Effector memory CD8-positive, alpha-beta T cell (primary cell): ENCODE results near the gene KIF18B.

ENCODE experiments used
- ATAC-seq: fragments of 150-1000 bp; cut with Tn5 transposase; replicated peaks from 2 replicates; pipeline ENCODE4 v1.10.0; 2021; ENCODE audit warnings: mild to moderate bottlenecking, moderate library complexity
- DNase-seq, 3 experiments: peaks; one replicate each; pipeline ENCODE4 v3.0.0; 2021
- H3K27ac Mint-ChIP-seq, 2 donors: one replicate each; pipeline ENCODE4 v1.8.0; 2022; ENCODE audit warnings: mild to moderate bottlenecking in 2 of 2, mixed read lengths in 2 of 2, moderate library complexity in 2 of 2
- H3K27me3 Mint-ChIP-seq, 2 donors: one replicate each; pipeline ENCODE4 v1.8.0; 2022; ENCODE audit warnings: mixed read lengths in 2 of 2
- H3K36me3 Mint-ChIP-seq: one replicate; pipeline ENCODE4 v1.8.0; 2022; ENCODE audit warnings: mild to moderate bottlenecking, moderate library complexity, mixed read lengths; ENCODE audit not compliant: insufficient read depth
- H3K4me1 Mint-ChIP-seq, 2 donors: one replicate each; pipeline ENCODE4 v1.8.0; 2022; ENCODE audit warnings: low read depth in 2 of 2, mixed read lengths in 2 of 2
- H3K4me3 Mint-ChIP-seq, 2 donors: one replicate each; pipeline ENCODE4 v1.8.0; 2022; ENCODE audit warnings: mild to moderate bottlenecking in 2 of 2, mixed read lengths in 2 of 2, moderate library complexity in 2 of 2
- H3K9me3 Mint-ChIP-seq, 2 donors: one replicate each; pipeline ENCODE4 v1.8.0; 2022; ENCODE audit warnings: mixed read lengths in 2 of 2

KIF18B gene

DNA sequence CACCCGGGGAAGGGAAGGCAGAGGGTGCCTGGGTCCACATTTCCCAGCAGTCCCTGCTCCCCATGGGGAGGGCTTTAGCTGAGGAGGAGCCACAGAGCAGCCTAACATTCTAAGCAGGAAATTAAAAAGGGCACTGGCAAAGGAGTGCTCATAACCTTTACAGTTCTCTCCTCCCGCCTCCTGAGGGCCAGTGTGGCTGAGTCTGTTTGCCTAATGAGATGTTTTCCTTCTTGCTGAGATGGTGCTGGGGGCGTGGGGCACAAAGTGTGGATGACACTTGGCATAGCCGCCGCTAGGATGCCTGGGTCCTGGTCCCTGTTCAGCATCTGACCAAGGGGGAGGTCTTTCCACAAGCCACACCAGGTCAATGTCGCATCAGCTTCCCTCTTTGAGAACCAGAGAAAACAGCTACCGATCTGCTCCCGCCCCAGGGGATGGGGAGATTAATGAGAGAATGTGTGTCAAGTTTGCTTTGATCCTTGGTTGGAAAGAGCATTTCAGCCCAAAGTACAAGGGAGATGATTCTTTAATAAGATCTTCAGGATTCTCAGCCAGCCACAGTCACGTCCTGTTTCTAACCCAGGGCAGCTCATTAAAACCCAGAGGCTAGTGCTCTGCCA, 5.8 kb downstream of the KIF18B start:
- ATAC-seq, result peak; percentile 33
- Mint-ChIP-seq H3K4me1 (peaks cover 3 to 6% of the 10 kb centered on the region in 2 donors), H3K9me3 (no peaks in the 10 kb centered on the region), H3K27ac (peak overlapping the region in 1 of 2 donors; percentile 9), H3K27me3 (no peaks in the 10 kb centered on the region), H3K36me3 (peaks cover 3% of the 10 kb centered on the region), H3K4me3 (no peak overlapping the region)
- no peak for DNase-seq

DNA sequence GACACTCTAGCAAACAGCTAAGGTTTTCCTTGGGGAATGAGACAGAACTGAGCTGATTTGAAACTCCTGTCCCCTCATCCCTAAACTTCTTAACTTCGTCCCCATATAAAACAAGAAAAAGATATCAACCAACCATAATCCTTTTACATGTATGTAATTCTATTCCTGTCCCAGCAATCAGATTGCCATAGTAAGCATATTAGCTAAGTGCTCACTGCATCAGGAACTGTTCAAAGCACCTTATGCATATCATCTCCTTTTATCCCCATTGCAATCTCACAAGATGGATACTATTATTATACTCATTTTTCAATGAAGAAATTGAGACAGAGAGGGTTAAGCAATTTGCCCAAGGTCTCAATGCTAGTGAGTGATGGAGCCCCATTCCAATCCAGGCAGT, 6.8 kb downstream of the KIF18B start:
- H3K27ac Mint-ChIP-seq, result no peak overlapping the region
- DNase-seq (no peak), ATAC-seq (no peak)
- no peak overlapping the region for H3K4me3 Mint-ChIP-seq
- H3K4me1 Mint-ChIP-seq, result peaks cover 0 to 3% of the 10 kb centered on the region in 2 donors
- no peaks in the 10 kb centered on the region for H3K27me3 Mint-ChIP-seq
- peaks cover 3% of the 10 kb centered on the region for H3K36me3 Mint-ChIP-seq
- no peaks in the 10 kb centered on the region for H3K9me3 Mint-ChIP-seq

DNA sequence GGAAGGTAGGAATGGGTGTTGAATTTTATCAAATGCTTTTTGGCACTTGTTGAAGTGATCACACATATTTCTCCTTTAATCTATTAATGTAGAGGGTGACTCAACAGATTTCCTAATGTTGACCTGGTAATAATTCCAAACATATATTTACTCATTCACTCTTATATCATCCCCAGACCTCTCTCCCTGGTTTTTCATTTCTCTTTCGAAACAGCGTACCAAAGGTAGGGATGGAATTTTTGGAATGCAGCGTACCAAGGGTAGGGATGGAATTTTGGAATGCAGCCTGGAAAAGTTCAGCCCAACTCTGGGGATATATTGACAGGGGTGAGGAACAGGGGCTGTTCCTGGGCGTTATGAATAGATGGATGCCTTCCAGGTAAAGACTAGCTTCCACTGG, 7.3 kb downstream of the KIF18B start:
- Mint-ChIP-seq H3K9me3 (no peaks in the 10 kb centered on the region), H3K36me3 (peaks cover 3% of the 10 kb centered on the region), H3K4me3 (no peak overlapping the region), H3K4me1 (peaks cover 3 to 4% of the 10 kb centered on the region in 2 donors), H3K27ac (no peak overlapping the region), H3K27me3 (no peaks in the 10 kb centered on the region)
- no peak for ATAC-seq
- DNase-seq, result no peak

DNA sequence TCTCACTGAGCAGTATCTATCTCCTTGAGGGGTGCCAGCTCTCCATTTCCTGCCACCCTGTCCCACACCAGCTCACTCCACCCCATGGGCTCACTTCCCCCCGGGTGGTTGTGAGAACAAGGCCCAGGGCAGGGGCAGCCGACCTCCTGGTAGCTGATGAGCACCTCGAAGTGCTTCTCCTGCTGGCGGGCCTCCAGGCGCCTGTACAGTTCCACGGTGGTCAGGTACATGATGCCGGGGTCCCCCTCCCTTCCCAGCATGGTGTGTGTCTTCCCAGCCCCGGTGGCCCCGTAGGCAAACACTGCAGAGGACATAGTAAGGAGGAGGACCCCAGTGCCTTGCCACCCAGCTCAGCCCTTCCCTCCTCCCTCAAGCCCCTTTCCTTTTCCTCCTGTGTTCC, 12.5 kb downstream of the KIF18B start:
- DNase-seq, result no peak

DNA sequence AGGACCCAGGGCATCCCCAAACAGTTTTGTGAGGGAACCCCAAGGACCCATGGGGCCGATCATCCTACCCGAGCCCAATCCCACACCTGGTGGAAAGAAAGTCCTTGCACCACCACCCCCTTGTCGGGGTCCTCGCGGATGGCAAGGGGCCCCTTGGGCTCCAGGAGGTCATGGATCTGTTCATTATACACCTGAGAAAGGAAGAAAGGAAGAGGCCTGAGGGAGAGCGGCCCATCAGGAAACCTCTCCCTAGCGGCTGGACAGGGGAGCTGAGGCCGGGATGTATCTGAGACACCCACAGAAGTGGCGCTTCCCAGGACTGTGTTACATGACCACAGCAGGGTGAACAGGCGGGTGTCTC, 12.8 kb downstream of the KIF18B start:
- no peak overlapping the region for H3K4me3 Mint-ChIP-seq
- peaks cover 0 to 5% of the 10 kb centered on the region in 2 donors for H3K4me1 Mint-ChIP-seq
- DNase-seq, result no peak
- H3K27ac Mint-ChIP-seq, result no peak overlapping the region
- no peaks in the 10 kb centered on the region for H3K27me3 Mint-ChIP-seq
- peaks cover 4% of the 10 kb centered on the region for H3K36me3 Mint-ChIP-seq
- no peaks in the 10 kb centered on the region for H3K9me3 Mint-ChIP-seq
- ATAC-seq, result no peak

More for the DNA sequence above, 12.5 kb downstream of the KIF18B start:
- Mint-ChIP-seq H3K4me1 (peaks cover 0 to 5% of the 10 kb centered on the region in 2 donors), H3K4me3 (no peak overlapping the region), H3K27ac (no peak overlapping the region), H3K9me3 (no peaks in the 10 kb centered on the region), H3K27me3 (no peaks in the 10 kb centered on the region), H3K36me3 (peaks cover 4% of the 10 kb centered on the region)
- ATAC-seq, result no peak

DNA sequence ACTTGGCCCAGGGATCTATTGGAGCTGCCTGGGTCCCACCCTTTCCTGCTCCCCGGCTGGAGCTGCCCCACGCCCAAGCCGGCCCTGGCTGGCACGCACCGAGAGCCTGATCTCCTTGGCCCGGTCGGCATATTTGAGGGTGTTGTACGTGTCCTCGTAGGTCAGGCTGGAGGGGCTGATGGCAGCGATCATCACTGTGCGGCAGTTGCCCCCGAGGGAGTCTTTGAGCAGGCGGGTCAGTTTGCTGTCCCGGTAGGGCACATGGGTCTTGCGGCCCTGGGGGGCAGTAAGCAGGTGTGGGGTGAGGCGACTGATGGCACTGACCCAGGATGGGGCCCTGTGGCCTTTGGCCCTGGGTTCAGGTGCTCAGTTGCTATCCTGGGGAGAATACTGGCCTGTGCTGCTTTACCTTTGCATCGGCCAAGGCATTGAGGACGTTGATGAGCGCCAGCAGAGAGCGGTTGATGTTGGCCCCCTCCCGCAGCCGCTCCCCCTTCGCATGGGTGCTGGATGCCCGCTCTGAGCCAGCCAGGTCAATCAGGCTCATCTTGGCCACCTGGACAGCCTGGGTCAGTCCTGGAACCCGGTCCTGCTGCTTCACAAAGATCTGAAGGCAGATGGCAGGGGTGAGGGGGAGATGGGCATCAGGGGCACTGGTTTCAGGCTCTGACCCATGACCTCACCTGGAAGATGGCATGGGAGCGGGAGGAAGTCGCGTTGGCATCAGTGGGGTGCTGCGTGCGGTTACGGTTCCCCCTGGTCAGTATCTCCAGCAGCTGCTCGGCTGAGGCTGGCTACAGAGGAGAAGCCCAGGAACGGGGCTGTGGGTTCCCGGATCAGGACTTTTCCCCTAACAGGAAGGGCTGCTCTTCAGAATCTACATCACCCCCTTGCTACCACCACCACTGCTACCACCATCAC, 13.5 kb downstream of the KIF18B start:
- no peak overlapping the region for H3K27ac Mint-ChIP-seq
- no peaks in the 10 kb centered on the region for H3K9me3 Mint-ChIP-seq
- H3K36me3 Mint-ChIP-seq, result peaks cover 4% of the 10 kb centered on the region
- DNase-seq (no peak), ATAC-seq (no peak)
- no peaks in the 10 kb centered on the region for H3K27me3 Mint-ChIP-seq
- no peak overlapping the region for H3K4me3 Mint-ChIP-seq
- peaks cover 0 to 5% of the 10 kb centered on the region in 2 donors for H3K4me1 Mint-ChIP-seq

DNA sequence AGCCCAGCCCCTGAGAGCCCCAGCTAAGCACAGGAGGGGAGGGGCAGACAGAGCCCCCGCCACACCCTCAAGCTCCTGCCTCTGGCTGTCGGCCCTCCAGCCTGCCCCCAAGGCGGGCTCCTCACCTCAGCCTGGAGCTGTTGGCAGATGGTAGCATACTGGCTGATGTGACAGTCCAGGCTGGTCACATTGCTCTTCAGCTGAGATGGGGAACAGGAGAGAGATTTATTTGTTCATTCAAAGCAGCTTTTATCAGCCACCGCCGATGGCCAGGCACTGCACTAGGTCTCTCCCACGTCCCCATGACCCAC, 14.8 kb downstream of the KIF18B start:
- no peak for ATAC-seq
- H3K9me3 Mint-ChIP-seq, result no peaks in the 10 kb centered on the region
- H3K27ac Mint-ChIP-seq, result no peak overlapping the region
- H3K27me3 Mint-ChIP-seq, result no peaks in the 10 kb centered on the region
- H3K36me3 Mint-ChIP-seq, result peaks cover 6% of the 10 kb centered on the region
- no peak overlapping the region for H3K4me3 Mint-ChIP-seq
- DNase-seq, result no peak
- H3K4me1 Mint-ChIP-seq, result peaks cover 0 to 5% of the 10 kb centered on the region in 2 donors

DNA sequence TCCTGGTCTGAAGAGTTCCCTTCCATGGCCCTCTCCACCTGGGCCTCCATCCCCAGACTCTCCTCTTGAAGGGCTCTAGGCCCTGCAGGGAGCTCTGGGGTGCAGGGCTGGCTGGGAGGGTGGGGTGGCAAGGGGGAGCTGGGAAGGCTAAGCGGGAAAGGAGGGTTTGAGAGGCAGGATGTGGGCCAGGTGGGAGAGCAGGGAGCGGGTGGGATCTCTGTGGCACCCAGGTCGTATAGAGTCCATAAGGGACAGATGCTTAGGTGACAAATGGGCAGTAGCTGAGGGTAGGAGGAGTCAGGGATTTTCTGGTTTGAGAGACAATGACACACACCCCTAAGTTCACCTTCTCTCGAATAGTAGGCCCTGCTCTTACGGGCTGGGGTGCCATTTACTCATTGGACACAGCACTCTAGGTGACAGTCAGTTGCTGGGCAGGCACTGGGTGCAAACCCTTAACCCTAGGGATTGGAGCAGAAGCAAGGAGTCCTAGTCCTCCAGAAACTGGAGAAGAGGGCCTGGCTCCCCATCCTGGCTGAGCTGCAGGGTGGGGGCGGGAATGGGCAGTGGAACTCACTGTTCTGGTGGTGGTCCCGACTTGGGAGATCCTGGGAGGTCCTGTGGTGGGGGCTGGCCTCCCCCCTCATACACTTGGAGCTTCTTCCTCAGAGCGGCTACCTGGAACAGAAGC, 15.3 kb downstream of the KIF18B start:
- Mint-ChIP-seq H3K27me3 (no peaks in the 10 kb centered on the region), H3K27ac (peak overlapping the region; percentile 35 to 47), H3K36me3 (peaks cover 6% of the 10 kb centered on the region), H3K4me1 (peaks cover 0 to 5% of the 10 kb centered on the region in 2 donors), H3K9me3 (no peaks in the 10 kb centered on the region), H3K4me3 (no peak overlapping the region)
- ATAC-seq (no peak), DNase-seq (no peak)

DNA sequence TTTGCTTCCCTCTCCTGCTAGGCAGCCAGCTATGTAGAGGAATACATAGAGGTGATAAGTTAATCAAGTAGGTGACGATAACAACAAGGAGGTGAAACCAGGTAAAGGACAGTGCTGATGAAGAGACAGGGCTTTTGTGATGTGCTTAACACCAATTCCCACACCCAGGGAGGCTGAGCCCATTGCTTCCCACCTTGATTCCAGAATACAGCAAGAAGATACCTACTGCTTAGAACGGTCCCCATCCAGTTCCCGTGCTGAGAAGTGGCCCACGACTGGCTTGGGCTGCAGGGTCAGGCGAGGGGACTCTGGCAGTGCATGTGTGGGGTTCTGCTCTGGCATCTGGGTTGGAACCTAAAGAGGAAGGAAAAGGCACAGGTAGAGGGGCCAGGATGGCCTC, 16.2 kb downstream of the KIF18B start:
- DNase-seq (no peak), ATAC-seq (no peak)
- Mint-ChIP-seq H3K4me3 (no peak overlapping the region), H3K9me3 (no peaks in the 10 kb centered on the region), H3K27ac (peak overlapping the region in 1 of 2 donors; percentile 2), H3K4me1 (peaks cover 0 to 5% of the 10 kb centered on the region in 2 donors), H3K36me3 (peaks cover 6% of the 10 kb centered on the region), H3K27me3 (no peaks in the 10 kb centered on the region)

DNA sequence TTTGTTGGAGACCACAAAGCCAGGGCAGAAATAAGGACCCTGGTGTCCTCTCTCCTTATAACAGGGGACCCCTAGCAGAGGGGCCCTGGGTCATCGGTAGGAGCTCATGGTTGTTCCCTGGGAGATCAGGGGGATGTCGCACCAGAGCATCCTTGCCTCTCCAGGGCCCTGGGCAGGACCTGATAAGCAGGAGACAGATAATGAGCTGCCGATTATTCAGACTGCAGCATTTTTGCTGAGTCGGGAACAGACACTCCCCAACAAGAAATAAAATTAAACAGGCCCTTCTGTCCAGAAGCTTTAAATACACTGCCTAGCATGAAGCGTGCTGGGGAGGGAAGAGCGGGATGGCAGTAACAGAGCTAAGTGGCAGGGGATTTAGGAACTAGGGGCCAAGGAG, 16.9 kb downstream of the KIF18B start:
- H3K27ac Mint-ChIP-seq, result peak overlapping the region in 1 of 2 donors; percentile 2
- no peak overlapping the region for H3K4me3 Mint-ChIP-seq
- peaks cover 6% of the 10 kb centered on the region for H3K36me3 Mint-ChIP-seq
- H3K27me3 Mint-ChIP-seq, result no peaks in the 10 kb centered on the region
- no peaks in the 10 kb centered on the region for H3K9me3 Mint-ChIP-seq
- no peak for ATAC-seq
- peaks cover 0 to 4% of the 10 kb centered on the region in 2 donors for H3K4me1 Mint-ChIP-seq
- no peak for DNase-seq

DNA sequence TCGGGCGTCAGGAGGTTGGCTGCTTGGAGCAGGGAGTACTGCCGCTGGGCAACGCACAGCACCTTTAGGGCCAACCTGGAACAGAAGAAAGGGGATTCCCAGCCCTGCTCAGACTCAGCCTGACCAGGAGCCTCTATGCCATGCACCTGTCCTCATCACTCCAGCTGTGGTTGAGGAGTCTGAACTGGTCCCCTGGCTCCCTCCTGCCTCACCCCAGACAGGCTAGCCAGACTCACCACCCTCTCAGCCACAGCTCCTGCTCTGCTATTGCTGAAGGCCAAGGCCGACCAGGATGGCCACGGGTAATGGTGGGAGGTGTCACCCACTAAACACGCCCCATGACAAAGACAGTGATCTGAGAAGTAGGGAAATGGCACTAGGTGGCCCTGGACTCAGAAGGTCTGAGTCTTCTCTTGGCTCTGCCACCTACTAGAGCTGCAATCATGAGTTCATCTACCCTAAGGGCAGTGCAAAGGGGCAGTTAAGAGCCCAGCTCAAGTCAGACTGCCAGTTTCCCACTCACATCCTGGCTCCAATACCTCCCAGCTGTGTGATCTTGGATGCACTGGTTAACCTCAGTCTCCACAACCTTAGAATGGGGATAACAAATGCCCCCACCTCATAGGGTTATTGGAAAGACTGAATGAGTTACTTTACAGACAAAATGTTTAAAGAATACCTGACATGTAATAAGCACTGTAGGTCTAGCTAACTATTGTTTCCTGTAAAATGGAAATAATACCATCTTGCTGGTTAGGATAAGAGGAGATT, 18.4 kb downstream of the KIF18B start:
- no peaks in the 10 kb centered on the region for H3K9me3 Mint-ChIP-seq
- H3K4me3 Mint-ChIP-seq, result no peak overlapping the region
- no peaks in the 10 kb centered on the region for H3K27me3 Mint-ChIP-seq
- ATAC-seq (no peak), DNase-seq (no peak)
- H3K36me3 Mint-ChIP-seq, result peaks cover 6% of the 10 kb centered on the region
- peak overlapping the region in 1 of 2 donors; percentile 2 for H3K27ac Mint-ChIP-seq
- H3K4me1 Mint-ChIP-seq, result no peaks in the 10 kb centered on the region

DNA sequence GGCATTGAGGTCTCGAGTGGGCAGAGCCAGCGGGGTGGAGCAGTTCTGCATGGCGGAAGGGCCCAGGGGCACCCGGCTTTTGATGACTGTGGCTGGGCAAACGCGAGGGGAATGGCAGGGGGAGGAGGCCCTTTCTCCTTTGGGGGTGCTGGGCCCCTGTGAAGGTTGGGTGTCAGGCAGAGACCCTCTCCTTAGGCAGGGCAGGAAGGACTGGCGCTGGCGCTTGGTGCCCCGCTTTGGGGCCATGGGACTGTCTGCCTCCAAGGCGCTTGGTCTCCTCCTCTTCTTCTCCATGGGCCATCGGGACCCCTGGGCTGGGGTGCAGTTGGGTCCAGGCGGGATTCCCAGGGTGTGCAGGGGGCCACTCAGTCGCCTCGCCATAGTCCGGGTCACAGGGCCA, 19.4 kb downstream of the KIF18B start:
- H3K9me3 Mint-ChIP-seq, result no peaks in the 10 kb centered on the region
- peaks cover 0 to under 1% of the 10 kb centered on the region in 2 donors for H3K27me3 Mint-ChIP-seq
- DNase-seq (no peak), ATAC-seq (no peak)
- peak overlapping the region in 1 of 2 donors; percentile 76 for H3K27ac Mint-ChIP-seq
- H3K4me1 Mint-ChIP-seq, result no peaks in the 10 kb centered on the region
- peaks cover 6% of the 10 kb centered on the region for H3K36me3 Mint-ChIP-seq
- H3K4me3 Mint-ChIP-seq, result no peak overlapping the region

DNA sequence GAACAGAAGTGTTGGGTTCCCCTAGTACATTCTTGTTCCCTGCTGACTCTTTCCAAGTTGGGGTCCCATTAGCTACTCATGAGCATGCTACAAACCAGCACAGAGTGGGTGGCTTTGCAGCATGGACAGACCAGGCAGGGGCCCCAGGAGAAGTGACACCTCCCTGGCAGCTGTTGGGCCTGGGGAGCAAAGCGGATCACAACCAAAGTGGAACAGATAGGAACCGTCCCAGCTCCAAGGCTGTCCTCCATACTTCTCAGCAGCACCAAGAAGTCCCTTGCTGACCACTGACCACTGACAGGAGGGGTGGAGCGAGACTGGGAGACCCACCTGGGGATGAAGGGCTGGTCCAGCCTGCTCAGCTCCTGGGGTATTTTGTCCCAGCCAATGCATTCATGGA, 19.9 kb downstream of the KIF18B start:
- no peak for DNase-seq
- ATAC-seq, result no peak
- Mint-ChIP-seq H3K4me1 (no peaks in the 10 kb centered on the region), H3K36me3 (peaks cover 6% of the 10 kb centered on the region), H3K27me3 (peaks cover 0 to 5% of the 10 kb centered on the region in 2 donors), H3K4me3 (no peak overlapping the region), H3K9me3 (no peaks in the 10 kb centered on the region), H3K27ac (peak overlapping the region in 1 of 2 donors; percentile 76)
